Measurements from ENCODE around the gene CNTN4. TPM values are rescaled to one million over a fixed set of nuclear protein-coding genes. Genes with fewer than 3 reads are reported as not detected.

The CNTN4 gene
- total and polyA plus RNA-seq, 2 of the 8 experiments (the other 6 are each of a cell fraction or from before 2014, with no cell fraction given): 0.41 to 2.2 TPM

- ChIA-PET POLR2A (ENCODE audit: partially characterized antibody) (no interaction called here), CTCF (ENCODE audit: partially characterized antibody) (interaction anchor here (1.1 to 2.7 kb wide), 2 partner anchors 10 to 17 kb away, joined by 3 to 12 read pairs; no protein-coding TSS in a partner anchor)
Measured at GRCh38 chr3:2839876-2840275, 741.2 kb downstream of the CNTN4 start.

More at GRCh38 chr3:2839876-2840275, 741.2 kb downstream of the CNTN4 start:
- H2BK5ac ChIP-seq (ENCODE audit: low read depth, low read length): no peak overlapping the region
- H3K9ac ChIP-seq (replicated peaks in 1 of 4; ENCODE audit: extremely low read depth in 1 of 4, low read depth in 3 of 4, low read length in 3 of 4): no peak overlapping the region
- no peak overlapping the region for H3K18ac ChIP-seq (ENCODE audit: extremely low read depth, low read length)
- H3K4me1 ChIP-seq (replicated peaks in 1 of 4; ENCODE audit: control insufficient read depth in 3 of 4, insufficient read depth in 4 of 4, low read length in 3 of 4): no peaks in the 10 kb centered on the region
- H4K91ac ChIP-seq (replicated peaks; ENCODE audit: insufficient read length, low read length): no peak overlapping the region
- H2BK20ac ChIP-seq (ENCODE audit: low read length): no peak overlapping the region
- no peaks in the 10 kb centered on the region for H4K20me1 ChIP-seq (replicated peaks in 1 of 2; ENCODE audit: control insufficient read depth in 1 of 2, insufficient read depth in 2 of 2, low read length in 2 of 2)
- H3K27ac ChIP-seq (ENCODE audit: low read depth, low read length): no peak overlapping the region
- H3K23ac ChIP-seq (ENCODE audit: insufficient read length): no peak overlapping the region
- H3K4me3 ChIP-seq (ENCODE audit: extremely low read depth in 1 of 4, insufficient read depth in 2 of 4, low read depth in 3 of 4, low read length in 4 of 4): no peak overlapping the region
- no peak overlapping the region for H2AFZ ChIP-seq (ENCODE audit: low read length)
- DNase-seq (ENCODE audit: low read depth in 1 of 2, low spot score in 2 of 2) (no peak), FAIRE-seq (no peak)
- H3K79me2 ChIP-seq (ENCODE audit: control insufficient read depth in 1 of 2, insufficient read depth in 2 of 2, low read length in 2 of 2): no peaks in the 10 kb centered on the region
- H3K36me3 ChIP-seq (ENCODE audit: control insufficient read depth in 2 of 4, insufficient read depth in 4 of 4, low read length in 3 of 4): no peaks in the 10 kb centered on the region
- no peak overlapping the region for H3K4ac ChIP-seq (replicated peaks; ENCODE audit: insufficient read length, low read depth, low read length)
- no peak overlapping the region for H4K5ac ChIP-seq (ENCODE audit: insufficient read length, low read depth, low read length)
- H3K4me2 ChIP-seq (ENCODE audit: insufficient read depth in 1 of 2, low read depth in 2 of 2, low read length in 2 of 2): no peak overlapping the region
- H2BK15ac ChIP-seq (ENCODE audit: low read length): no peak overlapping the region
- WGBS, 2 experiments (ENCODE audit: extremely low coverage in 1 of 2, insufficient coverage in 1 of 2, insufficient read length in 1 of 2, insufficient replicate concordance in 2 of 2, low coverage in 1 of 2, low lambda C conversion rate in 2 of 2, missing lambda C conversion rate in 1 of 2): 91% methylated on average over 3 of the region's 3 CpGs; no CpG with 5 or more reads in 1 of the 2 experiments
- H2AK5ac ChIP-seq (ENCODE audit: low read depth, low read length): no peak overlapping the region
- TF ChIP-seq GTF2F1 (IDR thresholded peaks at IDR 0.05; ENCODE audit: borderline replicate concordance, low read depth, low read length): no peak
- TF ChIP-seq HDAC2 (IDR thresholded peaks at IDR 0.05; ENCODE audit: borderline replicate concordance in 1 of 2, low read depth in 2 of 2, low read length in 2 of 2): no peak
- no peak for TF ChIP-seq CEBPB (IDR thresholded peaks at IDR 0.05; ENCODE audit: low read depth, low read length)
- no peak for TF ChIP-seq SIN3A (conservative IDR thresholded peaks at IDR 0.05 in 1 of 2, IDR thresholded peaks at IDR 0.05 in 1 of 2; ENCODE audit: low read depth in 1 of 2, low read length in 2 of 2)
- no peak for TF ChIP-seq HDAC6 (IDR thresholded peaks at IDR 0.05; ENCODE audit: low read depth, low read length)
- no peak for TF ChIP-seq ASH2L (IDR thresholded peaks at IDR 0.05; ENCODE audit: low read length)
- TF ChIP-seq SP4 (IDR thresholded peaks at IDR 0.05; ENCODE audit: low read length): no peak
- TF ChIP-seq CHD2 (IDR thresholded peaks at IDR 0.05; ENCODE audit: low read length): no peak
- no peak for TF ChIP-seq ZNF274 (IDR thresholded peaks at IDR 0.05; ENCODE audit: borderline replicate concordance, extremely low read depth, low read length)
- TF ChIP-seq SIRT6 (IDR thresholded peaks at IDR 0.05; ENCODE audit: low read length): no peak
- H3K14ac ChIP-seq (ENCODE audit: insufficient read length): no peak overlapping the region
- no peak overlapping the region for H2BK120ac ChIP-seq (replicated peaks; ENCODE audit: low read depth, low read length)
- no peak overlapping the region for H3K56ac ChIP-seq (replicated peaks; ENCODE audit: insufficient read length, low read depth, low read length)
- no peaks in the 10 kb centered on the region for H3K9me3 ChIP-seq (ENCODE audit: insufficient read depth in 2 of 2, low read depth in 1 of 2, low read length in 1 of 2)
- H3K27me3 ChIP-seq (replicated peaks in 1 of 4; ENCODE audit: control insufficient read depth in 3 of 4, extremely low read depth in 1 of 4, insufficient read depth in 3 of 4, low read length in 3 of 4): no peaks in the 10 kb centered on the region
- no peaks in the 10 kb centered on the region for H3K79me1 ChIP-seq (ENCODE audit: low read depth, low read length)
- H3K23me2 ChIP-seq (ENCODE audit: low read depth, low read length): no peaks in the 10 kb centered on the region
- no peak overlapping the region for H4K8ac ChIP-seq (ENCODE audit: extremely low read depth, insufficient read depth, low read length)
- no peak overlapping the region for H2BK12ac ChIP-seq (ENCODE audit: low read depth, low read length)
